CD4-positive, alpha-beta T cell treated with Interleukin-21 for 1 hour (primary cell): ENCODE data around the gene TRPM6.
A peak's percentile ranks its signal among the peaks of the same experiment; 100 is the strongest.
"Not testable (repeated sequence)": the region's sequence is repeated elsewhere in the genome, so short reads cannot be mapped to it uniquely, and the experiment has no call there.

Experiments used
- DNase-seq: peaks from one replicate; pipeline ENCODE4 v3.0.0-alpha.2; 2020

The TRPM6 gene, protein sequence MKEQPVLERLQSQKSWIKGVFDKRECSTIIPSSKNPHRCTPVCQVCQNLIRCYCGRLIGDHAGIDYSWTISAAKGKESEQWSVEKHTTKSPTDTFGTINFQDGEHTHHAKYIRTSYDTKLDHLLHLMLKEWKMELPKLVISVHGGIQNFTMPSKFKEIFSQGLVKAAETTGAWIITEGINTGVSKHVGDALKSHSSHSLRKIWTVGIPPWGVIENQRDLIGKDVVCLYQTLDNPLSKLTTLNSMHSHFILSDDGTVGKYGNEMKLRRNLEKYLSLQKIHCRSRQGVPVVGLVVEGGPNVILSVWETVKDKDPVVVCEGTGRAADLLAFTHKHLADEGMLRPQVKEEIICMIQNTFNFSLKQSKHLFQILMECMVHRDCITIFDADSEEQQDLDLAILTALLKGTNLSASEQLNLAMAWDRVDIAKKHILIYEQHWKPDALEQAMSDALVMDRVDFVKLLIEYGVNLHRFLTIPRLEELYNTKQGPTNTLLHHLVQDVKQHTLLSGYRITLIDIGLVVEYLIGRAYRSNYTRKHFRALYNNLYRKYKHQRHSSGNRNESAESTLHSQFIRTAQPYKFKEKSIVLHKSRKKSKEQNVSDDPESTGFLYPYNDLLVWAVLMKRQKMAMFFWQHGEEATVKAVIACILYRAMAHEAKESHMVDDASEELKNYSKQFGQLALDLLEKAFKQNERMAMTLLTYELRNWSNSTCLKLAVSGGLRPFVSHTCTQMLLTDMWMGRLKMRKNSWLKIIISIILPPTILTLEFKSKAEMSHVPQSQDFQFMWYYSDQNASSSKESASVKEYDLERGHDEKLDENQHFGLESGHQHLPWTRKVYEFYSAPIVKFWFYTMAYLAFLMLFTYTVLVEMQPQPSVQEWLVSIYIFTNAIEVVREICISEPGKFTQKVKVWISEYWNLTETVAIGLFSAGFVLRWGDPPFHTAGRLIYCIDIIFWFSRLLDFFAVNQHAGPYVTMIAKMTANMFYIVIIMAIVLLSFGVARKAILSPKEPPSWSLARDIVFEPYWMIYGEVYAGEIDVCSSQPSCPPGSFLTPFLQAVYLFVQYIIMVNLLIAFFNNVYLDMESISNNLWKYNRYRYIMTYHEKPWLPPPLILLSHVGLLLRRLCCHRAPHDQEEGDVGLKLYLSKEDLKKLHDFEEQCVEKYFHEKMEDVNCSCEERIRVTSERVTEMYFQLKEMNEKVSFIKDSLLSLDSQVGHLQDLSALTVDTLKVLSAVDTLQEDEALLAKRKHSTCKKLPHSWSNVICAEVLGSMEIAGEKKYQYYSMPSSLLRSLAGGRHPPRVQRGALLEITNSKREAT (N-terminal part only)

DNA sequence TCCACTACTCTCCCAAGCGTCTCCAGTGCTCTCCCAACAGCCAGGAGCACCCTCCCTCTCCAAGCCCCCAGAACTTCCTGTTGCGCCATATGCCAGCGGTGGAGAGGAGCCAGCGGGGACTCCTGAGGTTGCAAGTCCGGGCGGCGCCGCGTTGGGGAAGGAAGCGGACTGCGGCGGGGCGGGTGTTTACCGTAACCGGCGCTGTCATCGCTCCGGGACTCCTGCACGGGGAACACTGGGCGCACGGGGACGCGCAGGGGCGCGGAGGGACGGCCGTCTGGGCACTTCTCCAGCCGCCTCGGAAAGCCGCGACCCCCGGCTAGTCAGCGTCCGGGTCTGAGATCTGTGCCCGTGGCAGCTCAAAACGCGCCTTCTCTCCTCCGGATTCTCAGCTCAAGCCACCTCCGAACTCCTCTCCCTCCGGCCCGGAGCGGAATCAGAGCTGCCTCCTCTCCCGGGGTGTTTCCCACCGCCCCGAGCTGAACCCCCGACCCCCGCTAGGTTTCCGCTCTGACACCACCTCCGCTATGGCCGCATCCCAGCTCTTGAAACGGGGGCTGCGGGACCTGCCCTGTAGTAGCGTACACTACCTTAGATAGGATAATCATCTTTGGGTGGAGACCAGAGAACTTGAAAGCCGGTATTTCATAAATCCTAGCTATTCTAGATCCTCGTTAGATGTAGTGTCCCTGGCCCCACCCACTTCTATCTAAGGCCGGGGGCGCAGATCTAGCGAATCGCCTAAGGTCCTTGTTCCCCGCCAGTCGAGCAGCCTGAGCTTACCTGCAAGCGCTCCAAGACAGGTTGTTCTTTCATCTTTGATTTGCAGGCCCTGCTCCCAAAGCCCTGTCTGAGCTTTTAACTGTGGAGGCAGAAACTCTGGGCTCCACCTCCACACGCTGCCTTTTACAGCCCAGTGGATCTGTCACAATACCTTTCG is at the start of gene TRPM6:
Gene TRPM6 (minus strand): TSS at position 881 of the 940 bp plus-strand sequence. CDS start 65 bp downstream, at position 816.
- peak; percentile 32 for DNase-seq

DNA sequence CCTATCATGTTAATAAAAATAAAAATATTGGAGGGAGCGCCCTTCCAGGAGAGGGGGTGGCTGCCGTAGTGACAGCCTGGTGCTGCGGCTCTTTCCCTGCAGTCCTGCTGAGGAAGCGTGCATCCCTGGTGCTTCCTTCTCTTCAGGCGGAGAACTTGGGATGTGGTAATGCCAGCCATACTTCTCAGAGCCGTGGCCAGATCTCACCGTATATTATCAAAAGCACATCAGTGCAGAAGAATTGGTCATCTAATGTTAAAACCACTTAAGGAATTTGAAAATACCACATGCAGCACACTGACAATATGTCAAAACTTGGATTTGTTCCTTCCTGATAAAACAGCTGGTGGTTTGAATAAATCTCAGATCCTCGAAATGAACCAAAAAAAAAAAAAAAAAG is 47.3 kb upstream of the TRPM6 start:
- DNase-seq, result no peak

DNA sequence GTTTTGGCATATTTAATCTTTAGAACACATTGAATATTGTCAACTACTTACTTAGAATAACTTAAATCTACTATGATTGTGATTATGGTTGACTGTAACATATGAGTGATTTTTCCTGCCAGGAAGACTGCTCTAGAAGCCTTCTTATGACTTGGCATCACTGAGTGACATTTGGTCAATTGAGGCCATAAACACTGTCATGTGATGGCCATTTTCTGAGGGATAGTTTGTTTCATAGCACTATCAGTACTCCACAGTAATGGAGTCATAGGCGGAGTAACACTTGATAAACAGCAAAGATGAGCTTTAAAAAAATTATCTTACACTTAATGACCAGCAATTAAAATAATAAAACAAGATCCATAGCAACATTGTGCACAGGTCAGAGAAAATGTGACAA is 34.0 kb upstream of the TRPM6 start:
- no peak for DNase-seq

DNA sequence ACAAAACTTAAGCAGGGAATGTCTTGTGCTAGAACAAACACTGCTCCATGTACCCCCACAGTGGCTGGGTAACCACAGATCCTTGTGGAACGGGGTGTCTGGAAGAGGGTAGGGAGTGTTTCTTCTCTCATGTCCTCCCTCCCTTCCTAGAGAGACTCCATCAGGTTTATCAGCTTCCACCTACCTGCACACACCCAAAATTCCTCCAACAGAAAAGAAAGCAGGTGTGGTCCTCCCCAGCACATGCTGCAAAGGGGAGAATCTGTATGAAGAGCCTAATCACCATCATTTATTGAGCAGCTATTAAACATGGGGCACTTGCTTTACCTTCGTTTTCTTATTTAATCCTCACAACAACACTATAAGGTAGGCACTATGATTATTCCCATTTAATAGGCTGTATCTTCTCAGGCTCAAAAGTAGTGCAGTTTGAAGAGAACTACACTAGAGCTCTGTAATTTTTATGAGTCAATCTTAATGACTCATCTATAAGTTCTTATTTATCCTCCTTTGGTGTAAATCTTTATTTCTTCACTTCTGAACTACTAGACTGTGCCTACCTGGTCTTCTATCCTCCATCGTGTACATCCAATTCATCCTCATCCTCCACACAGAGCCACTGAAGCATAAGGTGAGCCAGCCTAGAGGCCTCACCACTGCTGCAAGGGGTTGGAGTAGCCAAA is 33.4 kb upstream of the TRPM6 start:
- no peak for DNase-seq

DNA sequence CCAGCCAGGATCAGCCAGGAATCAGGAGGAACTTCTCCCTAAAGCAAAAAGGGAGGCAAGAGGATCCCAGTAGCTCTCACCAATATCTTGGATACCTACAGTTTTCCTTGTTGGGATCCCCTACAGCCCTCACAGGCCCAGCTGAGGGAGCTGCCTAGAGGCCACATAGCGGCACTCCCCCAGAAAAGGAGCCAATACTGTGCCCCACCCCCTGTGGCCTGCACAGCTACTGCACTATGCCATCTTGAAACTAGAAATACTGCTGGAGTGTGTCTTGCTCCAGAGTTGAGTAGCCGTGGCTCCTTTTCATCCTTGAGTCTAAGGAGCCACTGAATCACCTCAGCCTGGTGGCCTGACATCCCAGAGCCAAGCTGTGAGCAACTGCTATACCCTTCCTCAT is 22.3 kb upstream of the TRPM6 start:
- DNase-seq, result no peak

DNA sequence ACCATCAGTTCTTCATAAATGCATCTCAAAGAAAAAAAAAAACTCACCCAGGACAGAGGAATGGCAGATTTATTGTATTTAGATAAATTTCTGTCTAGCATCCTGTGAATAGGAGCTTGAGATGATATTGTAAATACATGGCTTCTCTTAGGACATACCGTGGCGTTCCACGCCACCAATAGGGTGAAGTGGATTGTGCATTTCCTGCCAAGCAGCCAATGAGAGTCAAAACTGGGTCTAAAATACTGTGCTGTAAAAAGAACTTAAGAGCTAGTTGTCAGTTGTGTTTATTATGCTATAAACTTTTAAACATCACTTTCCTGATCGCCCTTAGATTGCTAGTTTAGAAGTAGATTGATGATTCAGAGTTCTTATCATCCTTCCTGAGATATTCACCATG is 20.9 kb upstream of the TRPM6 start:
- no peak for DNase-seq

DNA sequence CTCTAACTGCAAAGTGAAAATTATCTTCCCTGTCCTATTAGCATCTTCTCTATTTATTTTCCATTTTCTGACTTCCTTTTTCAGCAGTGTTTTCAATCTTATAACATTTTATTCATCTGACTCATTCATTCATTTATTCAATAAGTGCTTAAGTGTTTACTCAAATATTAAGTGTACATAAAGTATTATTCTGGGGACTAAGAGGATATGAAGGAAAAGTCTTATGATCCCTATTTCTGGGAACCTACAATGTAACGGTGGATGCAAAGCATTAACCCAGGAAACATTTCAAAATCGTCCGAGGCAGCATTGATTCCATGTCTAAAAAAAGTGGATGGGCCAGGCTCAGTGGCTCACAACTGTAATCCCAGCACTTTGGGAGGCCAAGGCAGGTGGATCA is 19.4 kb upstream of the TRPM6 start:
- DNase-seq, result no peak

DNA sequence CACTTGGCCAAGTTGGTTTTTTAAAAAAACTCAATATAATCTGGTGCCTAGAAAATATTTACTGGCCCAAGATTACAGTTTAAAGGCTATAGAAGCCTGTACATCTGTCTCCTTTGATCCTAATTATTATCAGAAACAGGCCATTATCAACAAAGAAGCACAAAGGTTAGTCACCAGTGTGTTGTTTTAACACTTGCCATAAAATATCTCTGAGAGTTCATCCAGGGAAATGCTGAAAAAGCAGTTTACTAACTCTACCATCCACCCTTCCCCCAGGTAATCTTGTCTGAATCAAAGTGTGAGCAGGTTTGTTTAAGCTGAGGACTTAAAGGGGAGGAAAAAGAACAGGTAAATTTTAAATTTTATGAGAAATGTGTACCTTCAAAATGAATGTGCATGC is 13.3 kb upstream of the TRPM6 start:
- DNase-seq, result no peak

DNA sequence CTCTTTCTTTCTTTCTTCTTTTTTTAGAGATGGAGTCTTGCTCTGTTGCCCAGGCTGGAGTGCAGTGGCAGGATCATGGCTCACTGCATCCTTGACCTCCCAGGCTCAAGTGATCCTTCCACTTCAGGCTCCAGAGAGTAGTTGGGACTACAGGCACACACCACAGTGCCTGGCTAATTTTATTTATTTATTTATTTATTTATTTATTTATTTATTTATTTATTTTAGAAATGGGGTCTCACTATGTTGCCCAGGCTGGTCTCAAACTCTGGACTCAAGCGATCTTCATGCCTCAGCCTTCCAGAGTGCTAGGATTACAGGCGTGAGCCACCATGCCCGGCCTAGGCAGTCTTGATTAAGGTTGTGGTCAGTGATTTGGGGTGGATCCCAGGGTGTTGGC is 728 bp upstream of the TRPM6 start:
- not testable (repeated sequence) for DNase-seq

DNA sequence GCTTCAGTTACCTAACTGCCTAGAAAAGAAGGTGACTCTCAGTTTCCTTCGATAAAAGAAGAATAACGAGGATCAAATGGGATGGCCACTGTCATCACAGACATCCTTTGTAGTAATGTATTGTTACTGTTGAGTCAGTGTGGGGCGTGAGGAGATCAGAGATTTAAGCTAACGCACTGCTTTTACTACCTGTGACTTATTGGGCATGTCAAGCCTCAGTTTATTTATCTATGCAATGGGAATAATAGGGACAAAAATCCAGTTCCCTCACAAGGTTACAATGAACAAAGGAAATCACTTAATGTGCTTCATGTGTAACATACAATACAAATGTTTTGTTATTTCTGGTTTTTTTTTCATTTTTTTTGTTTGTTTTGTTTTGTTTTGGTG is 255 bp upstream of the TRPM6 start:
- no peak for DNase-seq

DNA sequence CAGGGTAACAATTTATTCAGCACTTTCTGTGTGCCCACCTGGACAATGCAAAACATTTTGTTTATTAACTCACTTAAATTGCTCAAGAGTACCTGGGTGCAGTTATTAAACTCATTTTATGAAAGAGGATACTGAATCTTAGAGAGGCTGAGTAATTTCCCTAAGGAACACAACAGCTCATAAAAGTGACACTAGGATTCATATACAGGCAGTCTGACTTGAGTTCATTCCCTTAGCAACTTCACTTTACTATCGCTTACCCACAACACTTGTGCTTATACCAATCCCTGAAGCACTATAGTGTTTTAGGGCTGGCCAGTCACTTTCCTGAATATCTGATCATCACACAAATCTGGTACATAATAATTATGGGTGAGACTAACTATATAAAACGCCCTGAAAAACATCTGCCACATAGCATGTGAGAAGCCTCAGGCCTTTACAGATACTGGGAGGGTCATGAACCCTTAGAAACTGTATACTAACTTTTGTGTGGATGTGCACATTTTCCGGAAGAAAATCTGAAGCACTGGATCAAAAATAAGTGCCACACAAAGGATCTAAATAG is 11.3 kb downstream of the TRPM6 start:
- DNase-seq, result no peak

DNA sequence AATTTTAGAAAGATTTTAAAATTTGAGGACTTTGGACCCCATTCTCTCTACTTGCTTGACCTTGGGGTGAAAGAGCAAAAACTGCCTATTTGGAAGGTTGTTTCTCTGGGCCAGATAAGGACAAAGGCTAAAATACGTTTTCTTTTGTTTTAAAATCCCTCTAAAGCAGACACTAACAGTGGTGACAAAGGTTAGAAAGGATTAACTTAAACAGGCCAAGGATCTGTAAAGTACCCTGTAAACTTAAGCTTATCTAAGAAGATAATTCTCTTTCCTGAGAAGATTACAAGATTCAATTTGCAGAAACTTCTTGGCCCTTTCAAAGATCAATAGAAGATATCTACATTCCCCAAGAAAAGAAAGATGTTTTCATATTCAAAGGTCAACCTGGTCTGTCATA is 12.1 kb downstream of the TRPM6 start:
- DNase-seq, result no peak

DNA sequence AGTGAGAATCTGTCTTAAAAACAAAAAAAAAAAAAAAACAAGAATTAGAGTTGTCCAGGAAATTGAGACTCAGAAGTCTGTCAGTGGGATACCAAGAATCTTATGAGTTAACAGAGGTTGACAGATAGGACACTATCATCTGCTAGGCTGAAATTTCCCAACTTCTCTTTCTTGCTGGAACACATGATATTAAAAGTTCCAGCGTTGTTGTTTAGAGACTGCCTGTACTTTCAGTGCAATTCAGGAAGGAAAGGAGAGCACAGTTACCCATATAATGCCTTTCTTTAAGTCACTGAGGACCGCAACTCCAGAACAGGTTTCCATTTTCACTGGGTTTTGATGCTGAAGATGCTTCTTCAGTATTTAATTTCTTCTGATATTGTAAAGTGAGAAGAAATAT is 13.5 kb downstream of the TRPM6 start:
- DNase-seq, result no peak

DNA sequence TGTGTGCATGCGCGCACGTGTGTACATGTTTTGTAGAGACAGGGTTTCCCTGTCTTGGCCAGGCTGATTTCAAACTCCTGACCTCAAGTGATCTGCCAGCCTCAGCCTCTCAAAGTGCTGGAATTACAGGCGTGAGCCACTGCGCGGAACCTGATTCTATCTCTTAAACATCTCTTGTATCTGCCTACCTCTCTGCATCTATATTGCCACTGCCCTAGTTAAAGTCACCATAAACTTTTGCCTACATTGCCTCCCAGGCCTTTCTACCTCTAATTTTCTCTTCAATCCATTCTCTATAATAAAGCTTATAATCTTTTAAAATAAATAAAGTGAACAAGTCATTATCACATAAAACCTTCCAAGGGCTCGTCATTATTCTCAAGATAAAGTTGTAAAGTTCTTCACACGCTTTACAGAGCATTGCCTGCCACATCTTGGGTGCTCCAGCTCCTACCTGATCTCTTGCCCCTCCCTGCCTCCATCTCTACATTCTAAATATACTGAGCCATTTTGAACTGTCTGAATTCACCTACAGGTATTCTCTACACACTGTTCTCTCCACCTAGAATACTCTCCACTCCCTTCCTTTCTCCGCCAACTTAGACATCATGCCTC is 15.0 kb downstream of the TRPM6 start:
- no peak for DNase-seq

DNA sequence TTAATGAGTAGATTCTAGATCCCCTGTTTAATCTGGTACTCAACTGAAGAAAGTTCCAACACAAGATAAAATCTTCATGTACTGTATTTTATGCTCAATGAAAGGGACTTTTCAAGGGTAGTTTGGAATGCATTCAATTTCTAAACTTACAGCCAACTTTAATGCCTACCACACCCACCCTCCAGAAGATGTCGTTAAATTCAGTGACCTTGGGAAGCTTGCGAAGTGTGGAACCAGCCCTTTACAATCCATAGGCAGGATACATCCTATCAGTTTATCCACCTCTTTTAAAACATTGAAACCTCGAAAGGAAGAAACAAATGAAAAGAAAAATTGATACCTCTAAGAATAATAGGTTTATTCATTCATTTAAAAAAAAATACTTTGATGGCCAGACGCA is 20.2 kb downstream of the TRPM6 start:
- no peak for DNase-seq

DNA sequence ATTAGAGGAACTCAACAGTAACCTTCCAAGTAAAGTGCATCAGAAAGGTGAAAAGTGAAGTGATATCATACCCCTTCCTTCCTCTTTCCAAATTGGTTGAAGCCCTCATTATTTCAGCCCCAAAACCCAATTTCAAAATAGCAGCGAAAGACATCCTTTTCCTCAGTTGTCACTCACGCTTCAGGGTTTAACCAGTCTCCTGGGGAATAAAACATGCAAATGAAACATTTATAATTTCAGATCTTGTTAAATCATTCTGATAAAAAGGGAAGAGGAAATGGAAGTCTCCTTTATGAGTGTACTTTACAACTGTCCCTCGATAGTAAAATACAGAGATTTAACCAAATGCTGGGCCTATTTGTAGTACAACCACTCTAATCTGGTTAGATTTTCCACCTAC is 22.5 kb downstream of the TRPM6 start:
- no peak for DNase-seq

DNA sequence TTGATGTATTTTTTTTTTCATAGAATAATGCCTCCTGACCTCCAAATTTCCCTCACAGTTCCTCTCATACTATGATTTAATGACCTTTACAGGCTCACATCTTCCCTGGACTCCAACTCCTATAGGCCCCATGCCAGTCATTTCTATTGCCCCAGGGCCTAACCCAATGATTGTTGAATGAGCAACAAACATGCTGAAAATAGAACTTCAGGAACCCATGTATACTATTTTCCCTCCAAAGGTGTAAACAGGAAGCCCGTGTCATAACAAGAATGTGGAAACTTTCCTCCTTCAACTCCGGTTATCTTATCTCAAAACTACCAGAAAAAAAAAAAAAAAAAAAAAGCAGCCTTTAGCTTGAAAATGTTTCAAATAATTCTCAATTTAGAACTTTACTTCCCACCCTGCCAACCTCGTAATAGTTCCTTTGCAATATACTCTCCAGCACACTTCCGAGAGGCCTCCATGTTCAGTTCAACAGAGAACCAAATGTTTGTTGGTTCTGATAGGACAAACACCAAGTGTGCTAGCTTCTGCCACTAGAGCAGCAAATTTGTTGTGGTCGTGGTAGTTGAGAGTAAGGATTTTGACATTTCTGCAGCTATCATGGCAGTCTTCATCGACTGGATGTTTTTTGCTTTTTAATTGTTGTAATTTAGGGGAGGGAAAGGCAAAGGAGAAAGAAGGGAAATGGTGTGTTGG is 25.8 kb downstream of the TRPM6 start:
- DNase-seq, result no peak

DNA sequence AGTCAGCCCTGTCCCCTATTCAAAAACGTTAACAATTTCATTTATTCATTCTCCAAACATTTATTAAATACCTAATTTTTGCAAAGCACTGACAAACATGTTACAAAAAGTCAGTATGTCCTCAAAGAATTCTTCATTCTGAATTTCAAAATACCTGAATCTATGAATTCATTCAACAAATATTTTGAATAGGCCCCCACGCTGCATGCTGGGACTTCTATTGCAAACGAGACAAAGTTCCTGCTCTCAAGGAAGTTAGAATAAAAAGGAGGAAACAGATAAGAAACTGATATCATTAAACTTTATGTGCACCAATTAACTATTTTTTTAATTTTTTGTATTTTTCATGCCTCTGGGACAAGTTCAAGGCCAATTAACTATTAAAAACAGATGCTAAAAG is 26.6 kb downstream of the TRPM6 start:
- no peak for DNase-seq

DNA sequence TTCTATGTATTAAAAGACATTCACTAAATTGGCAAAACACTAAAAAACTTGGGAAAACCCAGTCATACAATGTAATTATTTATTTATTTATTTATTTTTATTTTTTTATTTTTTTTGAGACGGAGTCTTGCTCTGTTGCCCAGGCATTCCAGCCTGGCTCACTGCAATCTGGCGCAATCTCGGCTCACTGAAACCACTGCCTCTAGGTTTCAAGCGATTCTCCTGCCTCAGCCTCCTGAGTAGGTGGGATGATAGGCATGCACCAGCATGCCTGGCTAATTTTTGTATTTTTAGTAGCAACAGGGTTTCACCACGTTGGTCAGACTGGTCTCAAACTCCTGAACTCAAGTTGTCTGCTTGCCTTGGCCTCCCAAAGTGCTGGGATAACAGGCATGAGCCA is 27.5 kb downstream of the TRPM6 start:
- not testable (repeated sequence) for DNase-seq

DNA sequence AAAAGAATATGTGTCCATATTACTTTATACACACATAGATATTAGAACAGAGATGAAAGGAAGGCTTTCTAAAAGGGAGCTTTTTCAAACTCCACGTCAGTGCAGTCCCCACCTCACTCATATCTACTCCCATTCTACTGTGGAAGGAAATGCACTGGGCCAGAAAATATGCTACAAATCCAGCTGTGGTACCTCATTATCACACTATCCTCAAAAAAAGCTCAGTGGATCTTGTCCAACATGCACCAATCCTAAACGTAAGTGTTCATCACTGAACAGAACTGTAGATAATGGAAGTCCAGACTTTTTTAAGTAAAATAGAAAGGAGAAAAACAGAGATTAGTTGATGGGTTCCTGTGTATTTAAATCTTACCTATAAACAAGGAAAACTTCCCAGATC is 27.9 kb downstream of the TRPM6 start:
- no peak for DNase-seq
